ENCODE results near the gene EXOC6B.
"Not testable (repeated sequence)": the region's sequence is repeated elsewhere in the genome, so short reads cannot be mapped to it uniquely, and the experiment has no call there.

The EXOC6B gene

GRCh38 chr2:72548081-72548764 is 277.6 kb downstream of the EXOC6B start:
- H3K9me3 ChIP-seq (ENCODE audit: control insufficient read depth, insufficient read depth, low read length) = no peaks in the 10 kb centered on the region
- no peaks in the 10 kb centered on the region for H3K36me3 ChIP-seq (ENCODE audit: insufficient read depth, low read length)
- no peak overlapping the region for H3K9ac ChIP-seq (ENCODE audit: low read depth, low read length)
- H3K4me1 ChIP-seq (ENCODE audit: insufficient read depth, low read length) = no peaks in the 10 kb centered on the region

- no peaks in the 10 kb centered on the region for H3K36me3 ChIP-seq (ENCODE audit: insufficient read depth, low read length)
- H3K4me1 ChIP-seq (ENCODE audit: insufficient read depth, low read length) = no peaks in the 10 kb centered on the region
- no peak overlapping the region for H3K9ac ChIP-seq (ENCODE audit: low read depth, low read length)
- no peaks in the 10 kb centered on the region for H3K9me3 ChIP-seq (ENCODE audit: control insufficient read depth, insufficient read depth, low read length)
Measured at GRCh38 chr2:72545790-72546189, 280.0 kb downstream of the EXOC6B start.

- no peaks in the 10 kb centered on the region for H3K4me1 ChIP-seq (ENCODE audit: insufficient read depth, low read length)
- H3K36me3 ChIP-seq (ENCODE audit: insufficient read depth, low read length) = no peaks in the 10 kb centered on the region
- H3K9me3 ChIP-seq (ENCODE audit: control insufficient read depth, insufficient read depth, low read length) = no peaks in the 10 kb centered on the region
- H3K9ac ChIP-seq (ENCODE audit: low read depth, low read length) = no peak overlapping the region
Measured at GRCh38 chr2:72544554-72544953, 281.3 kb downstream of the EXOC6B start.

GRCh38 chr2:72543497-72544216 is 282.2 kb downstream of the EXOC6B start:
- Histone ChIP-seq H3K4me1 (ENCODE audit: insufficient read depth, low read length) (no peaks in the 10 kb centered on the region), H3K9me3 (ENCODE audit: control insufficient read depth, insufficient read depth, low read length) (no peaks in the 10 kb centered on the region), H3K36me3 (ENCODE audit: insufficient read depth, low read length) (no peaks in the 10 kb centered on the region), H3K9ac (ENCODE audit: low read depth, low read length) (no peak overlapping the region)

GRCh38 chr2:72539071-72539552 is 286.7 kb downstream of the EXOC6B start:
- no peaks in the 10 kb centered on the region for H3K9me3 ChIP-seq (ENCODE audit: control insufficient read depth, insufficient read depth, low read length)
- H3K9ac ChIP-seq (ENCODE audit: low read depth, low read length) = no peak overlapping the region
- no peaks in the 10 kb centered on the region for H3K36me3 ChIP-seq (ENCODE audit: insufficient read depth, low read length)
- peaks cover 5% of the 10 kb centered on the region; the same call in 1 of the 2 replicates for H3K4me1 ChIP-seq (ENCODE audit: insufficient read depth, low read length)

GRCh38 chr2:72538486-72538885 is 287.3 kb downstream of the EXOC6B start:
- H3K36me3 ChIP-seq (ENCODE audit: insufficient read depth, low read length) = no peaks in the 10 kb centered on the region
- no peaks in the 10 kb centered on the region for H3K9me3 ChIP-seq (ENCODE audit: control insufficient read depth, insufficient read depth, low read length)
- no peak overlapping the region for H3K9ac ChIP-seq (ENCODE audit: low read depth, low read length)
- peaks cover 5% of the 10 kb centered on the region; the same call in 1 of the 2 replicates for H3K4me1 ChIP-seq (ENCODE audit: insufficient read depth, low read length)

GRCh38 chr2:72535586-72535985 is 290.2 kb downstream of the EXOC6B start:
- not testable (repeated sequence) for H3K9ac ChIP-seq (ENCODE audit: low read depth, low read length); H3K36me3 ChIP-seq (ENCODE audit: insufficient read depth, low read length); H3K4me1 ChIP-seq (ENCODE audit: insufficient read depth, low read length); H3K9me3 ChIP-seq (ENCODE audit: control insufficient read depth, insufficient read depth, low read length)

- peaks cover 5% of the 10 kb centered on the region; the same call in 1 of the 2 replicates for H3K4me1 ChIP-seq (ENCODE audit: insufficient read depth, low read length)
- H3K9me3 ChIP-seq (ENCODE audit: control insufficient read depth, insufficient read depth, low read length) = no peaks in the 10 kb centered on the region
- no peaks in the 10 kb centered on the region for H3K36me3 ChIP-seq (ENCODE audit: insufficient read depth, low read length)
- no peak overlapping the region for H3K9ac ChIP-seq (ENCODE audit: low read depth, low read length)
Measured at GRCh38 chr2:72533765-72534164, 292.1 kb downstream of the EXOC6B start.

- H3K4me1 ChIP-seq (ENCODE audit: insufficient read depth, low read length) = no peaks in the 10 kb centered on the region
- no peak overlapping the region for H3K9ac ChIP-seq (ENCODE audit: low read depth, low read length)
- no peaks in the 10 kb centered on the region for H3K36me3 ChIP-seq (ENCODE audit: insufficient read depth, low read length)
- H3K9me3 ChIP-seq (ENCODE audit: control insufficient read depth, insufficient read depth, low read length) = no peaks in the 10 kb centered on the region
Measured at GRCh38 chr2:72527424-72527823, 298.4 kb downstream of the EXOC6B start.

- Histone ChIP-seq H3K4me1 (ENCODE audit: insufficient read depth, low read length) (no peaks in the 10 kb centered on the region), H3K9ac (ENCODE audit: low read depth, low read length) (no peak overlapping the region), H3K36me3 (ENCODE audit: insufficient read depth, low read length) (no peaks in the 10 kb centered on the region), H3K9me3 (ENCODE audit: control insufficient read depth, insufficient read depth, low read length) (no peaks in the 10 kb centered on the region)
Measured at GRCh38 chr2:72526623-72527022, 299.2 kb downstream of the EXOC6B start.

GRCh38 chr2:72524071-72524470 is 301.8 kb downstream of the EXOC6B start:
- H3K4me1 ChIP-seq (ENCODE audit: insufficient read depth, low read length) = no peaks in the 10 kb centered on the region
- no peaks in the 10 kb centered on the region for H3K9me3 ChIP-seq (ENCODE audit: control insufficient read depth, insufficient read depth, low read length)
- H3K9ac ChIP-seq (ENCODE audit: low read depth, low read length) = no peak overlapping the region
- H3K36me3 ChIP-seq (ENCODE audit: insufficient read depth, low read length) = no peaks in the 10 kb centered on the region

GRCh38 chr2:72515696-72516095 is 310.1 kb downstream of the EXOC6B start:
- Histone ChIP-seq H3K4me1 (ENCODE audit: insufficient read depth, low read length) (no peaks in the 10 kb centered on the region; the same call in 1 of the 2 replicates), H3K36me3 (ENCODE audit: insufficient read depth, low read length) (no peaks in the 10 kb centered on the region), H3K9ac (ENCODE audit: low read depth, low read length) (no peak overlapping the region), H3K9me3 (ENCODE audit: control insufficient read depth, insufficient read depth, low read length) (no peaks in the 10 kb centered on the region)

- H3K36me3 ChIP-seq (ENCODE audit: insufficient read depth, low read length) = no peaks in the 10 kb centered on the region
- H3K4me1 ChIP-seq (ENCODE audit: insufficient read depth, low read length) = no peaks in the 10 kb centered on the region; the same call in 1 of the 2 replicates
- no peaks in the 10 kb centered on the region for H3K9me3 ChIP-seq (ENCODE audit: control insufficient read depth, insufficient read depth, low read length)
- H3K9ac ChIP-seq (ENCODE audit: low read depth, low read length) = no peak overlapping the region
Measured at GRCh38 chr2:72513011-72513410, 312.8 kb downstream of the EXOC6B start.

GRCh38 chr2:72512376-72512775 is 313.5 kb downstream of the EXOC6B start:
- H3K9me3 ChIP-seq (ENCODE audit: control insufficient read depth, insufficient read depth, low read length) = no peaks in the 10 kb centered on the region
- H3K9ac ChIP-seq (ENCODE audit: low read depth, low read length) = no peak overlapping the region
- H3K36me3 ChIP-seq (ENCODE audit: insufficient read depth, low read length) = no peaks in the 10 kb centered on the region
- no peaks in the 10 kb centered on the region; the same call in 1 of the 2 replicates for H3K4me1 ChIP-seq (ENCODE audit: insufficient read depth, low read length)

GRCh38 chr2:72511906-72512305 is 313.9 kb downstream of the EXOC6B start:
- H3K9ac ChIP-seq (ENCODE audit: low read depth, low read length) = no peak overlapping the region
- no peaks in the 10 kb centered on the region for H3K9me3 ChIP-seq (ENCODE audit: control insufficient read depth, insufficient read depth, low read length)
- H3K4me1 ChIP-seq (ENCODE audit: insufficient read depth, low read length) = no peaks in the 10 kb centered on the region; the same call in 1 of the 2 replicates
- H3K36me3 ChIP-seq (ENCODE audit: insufficient read depth, low read length) = no peaks in the 10 kb centered on the region
